ENCODE measurements around the gene TSSC4.
A peak's percentile ranks its signal among the peaks of the same experiment; 100 is the strongest.

The TSSC4 gene

GRCh38 chr11:2369320-2369719 is 31.2 kb upstream of the TSSC4 start:
- DNase-seq (ENCODE audit: low spot score): no peak

DNA sequence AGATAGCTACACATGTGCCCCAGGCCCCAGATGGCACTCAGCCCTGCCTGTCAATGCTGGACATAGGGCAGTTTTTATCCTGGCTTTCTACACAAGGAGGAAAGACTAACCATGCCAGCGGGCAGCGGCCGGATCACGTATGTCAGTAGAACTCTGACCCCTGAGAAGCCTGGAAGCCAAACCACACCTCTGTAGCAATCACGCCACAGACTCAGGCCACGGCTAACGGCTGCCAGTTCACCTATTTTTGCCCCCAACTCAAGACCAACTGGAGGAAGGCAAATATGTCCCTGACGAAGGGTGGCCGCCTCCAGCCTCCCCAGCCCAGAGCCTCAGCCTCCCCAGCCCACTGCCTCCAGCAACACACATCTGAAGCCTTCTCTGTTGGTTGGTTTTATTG is 30.7 kb upstream of the TSSC4 start:
- no peak for DNase-seq (ENCODE audit: low spot score)

DNA sequence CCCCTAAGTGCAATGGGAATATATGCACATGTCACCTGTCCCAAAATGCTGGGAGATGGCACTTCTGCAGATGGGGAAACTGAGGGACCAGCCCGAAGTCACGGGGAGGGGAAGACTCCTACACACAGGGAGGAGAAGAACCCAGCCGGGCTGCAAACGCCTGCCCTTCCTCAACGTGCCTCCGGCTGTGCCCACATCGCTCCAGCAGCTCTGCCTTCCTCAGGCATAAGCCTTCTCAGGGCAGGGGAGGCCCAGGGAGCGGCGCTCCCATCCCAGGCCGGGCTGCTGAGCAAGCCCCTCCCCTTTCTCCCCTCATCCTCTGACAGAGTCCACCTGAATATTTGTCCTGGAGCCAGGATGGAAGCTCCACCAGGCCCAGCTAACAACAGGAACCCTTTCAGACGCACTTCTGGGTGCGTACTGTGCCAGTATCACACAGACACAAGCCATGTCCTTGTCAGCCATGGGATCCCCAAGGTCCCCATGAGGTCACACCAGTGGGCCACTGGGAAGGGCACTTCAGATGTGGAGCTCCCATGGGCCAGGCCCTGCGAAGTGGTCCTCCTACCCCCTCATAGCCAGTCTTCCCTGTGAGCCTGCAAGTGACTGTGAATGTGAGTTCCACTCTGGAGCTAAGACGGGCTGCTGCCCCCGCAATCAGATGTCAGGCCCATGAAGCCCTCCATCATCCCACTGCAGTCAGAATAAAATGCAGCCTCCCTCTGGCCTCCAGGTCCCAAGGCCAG is 25.9 kb upstream of the TSSC4 start:
- no peak for DNase-seq (ENCODE audit: low spot score)

DNA sequence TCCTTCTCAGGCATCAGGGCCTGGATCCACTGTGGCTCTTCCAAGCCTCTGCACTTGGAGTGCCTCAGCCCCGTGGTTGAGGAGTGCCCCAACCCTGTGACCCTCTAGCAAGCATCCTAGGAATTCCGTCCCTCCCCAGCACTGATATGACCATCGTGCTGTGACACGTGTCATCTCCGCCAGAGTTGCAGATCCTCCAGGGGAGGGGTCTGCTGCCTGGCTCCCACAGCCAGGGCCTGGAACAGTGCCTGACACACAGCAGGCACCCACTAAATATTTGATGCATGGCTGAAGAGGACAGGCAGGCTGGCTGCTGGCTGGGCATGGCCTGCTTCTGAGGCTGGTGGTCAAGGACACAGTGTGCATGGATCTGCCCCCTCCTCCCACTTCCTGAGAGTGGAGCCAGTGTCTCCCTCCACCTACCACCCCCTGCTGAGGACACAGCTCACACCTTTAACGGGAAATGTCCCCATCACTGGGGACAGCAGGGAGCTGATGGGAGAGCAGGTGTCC is 25.2 kb upstream of the TSSC4 start:
- DNase-seq (ENCODE audit: low spot score): no peak

- DNase-seq (ENCODE audit: low spot score): no peak
Observed at GRCh38 chr11:2375964-2376551, 24.5 kb upstream of the TSSC4 start.

- peak; percentile 35 for DNase-seq (ENCODE audit: low spot score)
Observed at GRCh38 chr11:2376751-2377451, 23.6 kb upstream of the TSSC4 start, which contains the start of gene CD81. Gene CD81 (plus strand): TSS chr11:2377310. CDS start chr11:2377550, 240 bp downstream.

DNA sequence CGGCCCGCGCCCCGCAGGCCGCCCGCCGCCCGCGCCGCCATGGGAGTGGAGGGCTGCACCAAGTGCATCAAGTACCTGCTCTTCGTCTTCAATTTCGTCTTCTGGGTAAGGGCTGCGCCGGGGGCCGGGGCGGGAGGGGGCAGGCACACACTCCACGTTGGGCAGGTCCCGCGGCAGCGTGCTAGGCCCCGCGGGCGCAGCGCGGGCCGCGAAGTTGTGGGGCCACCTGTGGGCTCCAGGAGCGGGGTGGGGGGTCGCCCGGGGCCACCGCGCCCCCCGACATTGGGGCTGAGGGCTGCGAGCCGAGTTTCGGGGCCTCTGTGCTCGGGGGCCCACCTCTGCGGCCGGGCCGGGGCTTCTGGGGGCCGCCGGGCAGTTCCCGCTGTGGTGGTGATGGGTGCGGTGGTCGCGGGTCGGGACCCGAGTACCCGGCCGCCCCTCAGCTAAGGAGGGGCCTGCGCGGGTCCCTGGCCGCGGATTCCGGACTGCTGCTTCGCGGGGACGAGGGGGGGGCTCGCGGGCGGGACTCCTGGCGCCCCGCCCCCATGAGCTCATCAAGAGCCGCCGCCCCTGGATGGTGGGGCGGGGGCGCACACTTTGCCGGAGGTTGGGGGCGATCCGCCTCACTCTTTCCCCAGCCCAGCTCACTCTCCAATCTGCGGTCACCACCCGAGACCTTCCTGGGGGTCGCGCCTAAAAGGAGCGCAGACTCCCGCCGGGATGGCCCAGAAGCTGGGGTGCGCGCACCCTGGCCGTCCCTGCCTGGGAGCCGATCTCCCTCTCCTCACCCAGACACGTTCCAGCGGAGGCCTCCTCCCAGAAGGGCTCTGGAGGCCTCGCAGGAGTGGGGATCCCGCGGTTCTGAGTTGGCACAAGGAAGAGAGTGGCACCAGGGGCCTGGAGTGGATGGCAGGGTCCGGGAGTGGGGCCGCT is 22.8 kb upstream of the TSSC4 start:
- DNase-seq (ENCODE audit: low spot score): peak; percentile 62

DNA sequence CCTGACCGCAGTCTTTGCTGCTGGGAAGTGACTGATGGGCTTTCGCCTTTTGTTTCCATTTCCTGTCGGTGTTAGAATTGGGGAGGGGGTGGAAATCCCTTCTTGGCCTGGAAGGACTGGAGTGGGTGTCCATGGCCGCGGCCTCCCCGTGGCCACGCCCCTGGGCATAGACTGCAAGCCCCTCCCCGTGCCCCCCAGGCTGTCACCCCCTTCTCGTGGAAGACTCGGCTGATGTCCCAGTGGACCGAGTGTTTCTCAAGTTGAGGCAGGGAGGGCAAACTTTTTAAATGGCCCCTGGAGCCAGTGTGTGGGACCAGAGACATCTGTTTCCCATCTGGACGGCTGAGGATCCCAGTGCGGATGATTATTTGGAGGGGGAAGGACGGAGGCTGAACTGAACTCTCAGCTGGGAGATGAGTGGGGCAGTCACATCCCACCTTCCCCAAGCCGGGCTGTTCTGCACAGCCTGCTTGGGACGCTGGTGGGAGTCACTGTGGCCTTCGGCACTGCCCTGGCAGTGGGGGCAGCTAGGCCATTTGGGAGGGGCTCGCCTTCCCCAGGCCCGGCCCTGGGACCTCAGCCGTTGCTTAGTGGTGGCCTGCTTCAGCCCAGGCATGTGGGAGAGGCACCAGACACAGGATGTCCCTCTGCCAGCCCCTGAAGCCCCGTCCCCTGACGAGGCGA is 21.9 kb upstream of the TSSC4 start:
- DNase-seq (ENCODE audit: low spot score): peak; percentile 15

GRCh38 chr11:2379466-2380174 is 20.9 kb upstream of the TSSC4 start:
- no peak for DNase-seq (ENCODE audit: low spot score)

DNA sequence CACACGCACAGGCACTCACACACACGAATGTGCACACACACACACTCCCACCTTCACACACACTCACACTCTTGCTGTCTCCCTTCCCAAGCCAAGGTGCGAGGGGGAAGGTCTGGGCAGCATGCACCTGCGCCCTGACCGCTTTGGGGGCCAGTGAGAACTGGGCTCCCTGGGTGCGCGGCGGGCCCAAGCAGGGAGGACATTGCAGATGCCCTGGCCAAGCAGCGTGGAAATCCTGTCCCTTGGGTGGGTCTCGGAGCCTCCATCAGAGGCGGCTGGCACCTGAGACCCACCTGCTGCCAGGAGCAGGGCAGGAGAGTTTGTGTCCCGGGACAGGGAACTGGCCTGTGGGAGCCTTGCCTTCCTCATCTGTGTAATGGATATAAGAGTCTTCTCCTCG is 20.2 kb upstream of the TSSC4 start:
- no peak for DNase-seq (ENCODE audit: low spot score)

DNA sequence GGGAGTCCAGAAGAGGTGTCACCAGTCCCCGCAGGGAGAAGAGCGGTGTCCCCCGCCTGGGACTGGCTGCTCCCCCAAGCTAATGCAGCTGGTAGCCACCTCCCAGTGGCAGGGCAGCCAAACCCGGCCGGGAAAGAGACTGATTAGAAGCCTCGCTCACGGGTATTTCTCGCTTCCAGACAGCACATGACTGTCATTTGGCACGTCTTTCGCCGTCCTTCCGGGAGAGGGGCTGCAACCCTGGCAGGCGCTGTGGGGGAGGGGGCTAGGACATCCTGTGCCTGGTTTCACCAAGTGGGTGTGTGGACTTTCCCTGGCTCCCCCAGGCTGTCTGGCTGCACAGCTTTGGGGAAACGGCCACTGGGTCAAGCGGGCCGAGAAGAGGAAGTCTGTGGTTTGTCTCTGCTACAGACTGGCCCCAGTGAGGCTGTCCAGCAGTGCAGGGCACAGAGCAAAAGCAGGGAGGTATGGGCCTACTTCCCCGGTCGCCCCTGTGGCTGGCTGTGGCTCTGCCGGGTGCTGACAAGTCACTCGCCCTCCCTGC is 19.7 kb upstream of the TSSC4 start:
- no peak for DNase-seq (ENCODE audit: low spot score)

GRCh38 chr11:2381494-2382128 is 18.9 kb upstream of the TSSC4 start:
- no peak for DNase-seq (ENCODE audit: low spot score)

DNA sequence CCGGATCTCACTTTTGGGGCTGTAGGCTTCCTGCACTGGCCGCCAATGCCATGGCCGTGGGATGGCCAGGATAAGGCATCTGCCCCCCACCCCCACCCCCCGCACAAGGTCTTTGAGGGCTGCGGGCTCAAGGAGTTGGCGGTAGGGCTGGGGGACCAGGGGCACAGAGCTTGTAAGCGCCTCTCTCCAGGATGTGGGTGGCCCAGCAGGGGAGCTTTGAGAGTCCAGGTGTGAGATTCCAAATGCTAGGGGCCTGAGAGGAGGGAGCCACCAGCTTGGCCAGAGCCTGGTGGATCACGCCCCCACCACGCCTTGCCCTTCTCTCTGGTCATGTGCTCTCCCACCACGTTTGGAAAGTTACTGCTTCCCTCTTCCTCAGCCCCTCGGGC is 18.4 kb upstream of the TSSC4 start:
- DNase-seq (ENCODE audit: low spot score): no peak

DNA sequence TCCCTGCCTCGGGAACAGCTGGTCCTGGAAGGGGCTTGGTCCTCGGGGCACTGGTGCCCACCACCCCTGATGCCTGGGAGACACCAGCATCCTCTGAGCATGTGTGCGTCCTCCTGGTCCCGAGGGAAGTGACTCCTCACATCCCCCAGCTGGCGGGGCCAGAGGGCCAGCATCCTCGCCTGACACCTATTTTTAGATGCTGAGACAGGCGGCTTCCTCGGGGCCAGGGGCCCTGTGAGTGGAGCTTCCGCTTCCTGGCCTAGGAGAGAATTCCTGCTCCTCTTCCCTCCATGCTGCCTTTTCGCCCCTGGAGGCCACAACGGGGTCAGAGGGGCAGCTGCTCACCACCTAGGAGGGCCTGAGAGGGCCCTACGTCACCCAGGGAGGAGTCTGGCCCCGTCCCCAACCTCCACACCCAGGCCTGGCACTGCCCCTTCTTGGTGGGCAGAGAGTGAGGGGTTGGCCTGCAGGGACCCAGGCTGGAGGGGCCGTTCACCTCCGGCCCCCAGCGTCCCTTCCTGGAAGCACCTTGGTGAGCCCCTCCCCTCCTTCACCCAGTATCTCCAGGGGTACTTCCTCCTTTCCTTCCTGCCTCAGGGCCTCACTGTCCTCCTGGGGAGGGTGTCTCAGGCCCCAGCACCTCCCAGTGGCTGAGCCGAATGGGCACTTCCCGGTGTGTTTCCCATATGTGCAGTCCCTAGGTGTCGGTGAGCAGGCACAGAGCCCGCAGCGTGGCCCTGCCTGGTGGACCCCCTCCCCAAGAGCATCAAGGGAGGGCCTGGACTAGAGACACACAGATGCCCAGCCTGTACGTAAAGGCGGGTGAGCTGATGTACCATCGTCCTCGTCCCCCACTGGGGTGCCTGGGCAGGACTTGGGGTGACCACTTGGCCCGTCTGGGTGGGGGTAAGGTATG is 17.4 kb upstream of the TSSC4 start:
- no peak for DNase-seq (ENCODE audit: low spot score)

DNA sequence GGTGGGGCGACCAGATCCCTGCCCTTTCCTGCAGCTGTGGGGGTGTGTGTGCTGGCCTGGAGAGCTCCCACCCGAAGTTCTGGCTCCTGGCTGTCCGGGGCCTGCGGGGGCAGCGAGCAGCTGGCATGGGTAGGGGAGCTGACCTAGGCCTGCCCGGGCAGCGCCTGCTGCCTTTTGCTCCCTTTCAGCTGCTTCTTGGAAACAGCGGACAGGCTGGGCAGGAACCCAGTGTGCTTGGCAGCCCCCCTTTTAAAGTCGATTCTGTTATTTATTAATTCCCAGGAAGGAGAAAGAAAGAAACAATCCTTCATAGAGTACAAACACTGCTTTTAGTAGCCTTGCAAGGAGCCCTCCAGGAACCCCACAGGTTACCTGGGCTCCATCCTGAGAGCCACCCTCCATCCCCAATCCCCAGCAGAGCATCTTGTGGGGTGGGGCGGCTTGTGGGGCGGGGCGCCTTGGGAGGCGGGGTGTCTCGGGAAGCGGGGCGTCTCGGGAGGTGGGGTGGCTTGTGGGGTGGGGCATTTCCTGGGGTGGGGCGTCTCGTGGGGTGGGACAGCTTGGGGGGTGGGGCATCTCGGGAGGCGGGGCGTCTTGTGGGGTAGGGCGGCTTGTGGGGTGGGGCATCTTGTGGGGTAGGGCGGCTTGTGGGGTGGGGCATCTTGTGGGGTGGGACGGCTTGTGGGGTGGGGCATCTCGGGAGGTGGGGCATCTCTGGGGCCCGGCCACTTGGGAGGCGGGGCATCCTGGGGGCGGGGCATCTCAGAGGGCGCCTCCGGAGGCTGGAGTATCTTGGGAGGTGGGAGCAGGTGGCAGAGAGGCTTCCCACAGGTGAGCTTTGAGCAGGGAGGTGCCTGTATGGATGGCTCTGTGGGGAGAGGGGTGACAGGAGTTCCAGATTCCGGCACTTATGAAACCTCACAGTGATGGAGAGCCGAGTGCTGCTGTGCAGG is 16.4 kb upstream of the TSSC4 start:
- no peak for DNase-seq (ENCODE audit: low spot score)

DNA sequence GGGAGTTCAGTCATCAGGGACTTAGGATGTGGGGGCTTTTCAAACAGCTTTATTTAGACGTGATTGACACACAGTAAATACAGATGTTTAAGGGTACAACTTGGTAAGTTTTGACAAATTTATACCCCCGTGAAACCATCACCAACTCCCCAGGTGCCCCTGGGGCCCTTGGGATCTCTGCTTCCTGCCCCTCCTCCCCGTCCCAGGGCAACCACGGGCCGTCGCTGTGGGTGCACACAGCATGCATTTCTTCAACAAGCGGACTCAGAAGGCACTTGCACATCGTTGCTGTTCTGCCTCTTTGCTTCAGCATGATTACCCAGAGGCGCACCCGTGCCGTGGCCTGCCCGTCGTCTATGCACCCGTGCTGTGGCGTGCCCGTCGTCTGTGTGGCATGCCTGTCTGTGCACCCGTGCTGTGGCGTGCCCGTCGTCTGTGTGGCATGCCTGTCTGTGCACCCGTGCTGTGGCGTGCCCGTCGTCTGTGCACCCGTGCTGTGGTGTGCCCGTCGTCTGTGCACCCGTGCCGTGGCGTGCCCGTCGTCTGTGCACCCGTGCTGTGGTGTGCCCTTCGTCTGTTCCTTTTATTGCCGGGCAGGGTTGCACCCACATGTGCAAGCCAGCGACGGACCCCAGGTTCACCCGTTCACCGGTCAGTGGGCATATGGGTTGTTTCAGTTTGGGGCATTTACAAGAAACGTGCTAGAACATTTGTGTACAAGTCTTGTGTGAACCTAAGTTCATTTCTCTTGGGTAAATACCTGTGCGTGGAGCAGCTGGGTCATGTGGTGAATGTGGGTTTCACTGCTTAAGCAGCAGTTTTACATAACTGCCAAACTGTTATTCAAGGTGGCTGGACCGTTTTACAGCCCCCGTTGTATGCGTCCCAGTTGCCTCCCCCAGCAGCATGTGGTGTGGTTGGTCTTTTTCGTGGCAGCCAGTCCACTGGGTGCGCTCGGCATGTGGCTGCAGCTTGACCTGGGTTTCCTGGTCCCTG is 15.1 kb upstream of the TSSC4 start:
- DNase-seq (ENCODE audit: low spot score): no peak
